DMS153 (cell line): ENCODE measurements around the gene CHSY1.
"Not testable (repeated sequence)": the region's sequence is repeated elsewhere in the genome, so short reads cannot be mapped to it uniquely, and the experiment has no call there.

Experiments used
- DNase-seq: peaks from one replicate; lab custom pipeline; 2025; lab: John Stamatoyannopoulos, UW

CHSY1 gene

DNA sequence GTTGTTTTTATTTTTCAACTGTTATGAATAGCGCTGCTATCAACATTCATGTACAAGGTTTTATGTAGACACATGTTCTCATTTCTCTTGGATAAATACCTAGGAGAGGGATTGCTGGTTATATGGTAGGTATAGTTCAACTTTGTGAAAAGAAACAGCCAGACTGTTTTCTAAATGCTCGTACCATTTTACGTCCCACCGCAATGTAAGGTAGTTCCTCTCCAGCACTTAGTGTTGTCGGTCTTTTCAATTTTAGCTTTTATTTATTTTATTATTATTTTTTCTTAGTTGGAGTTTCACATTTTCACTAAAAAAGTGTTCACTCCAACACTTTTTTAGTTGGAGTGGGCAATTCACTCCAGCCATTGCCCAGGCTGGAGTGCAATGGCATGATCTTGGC, 117.1 kb downstream of the CHSY1 start:
- no peak for DNase-seq

DNA sequence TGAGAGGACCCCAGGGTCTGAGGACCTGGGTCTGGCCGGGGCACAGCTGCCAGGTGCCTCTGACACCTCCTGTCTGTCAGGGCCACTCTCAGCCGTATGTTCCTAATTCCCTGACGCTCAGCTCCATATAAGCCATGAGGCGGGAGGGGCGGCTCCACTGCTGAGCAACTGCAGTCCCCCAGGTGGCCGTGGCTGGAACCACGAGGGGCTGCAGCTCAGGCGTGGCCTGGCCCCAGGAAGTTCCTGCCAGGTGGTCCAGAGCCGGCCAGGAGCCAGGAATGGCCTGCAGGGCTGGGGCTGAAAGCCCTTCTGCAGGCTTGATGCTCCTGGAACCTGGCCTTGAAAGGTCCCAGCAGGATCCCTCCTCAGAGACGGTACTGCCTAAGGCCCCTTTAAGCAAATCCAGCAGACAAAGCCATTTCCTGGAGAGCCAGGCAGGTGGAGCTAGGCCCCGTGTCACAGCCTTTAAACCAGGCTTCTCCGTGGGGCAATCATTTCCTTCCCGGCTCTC, 118.0 kb downstream of the CHSY1 start:
- no peak for DNase-seq

DNA sequence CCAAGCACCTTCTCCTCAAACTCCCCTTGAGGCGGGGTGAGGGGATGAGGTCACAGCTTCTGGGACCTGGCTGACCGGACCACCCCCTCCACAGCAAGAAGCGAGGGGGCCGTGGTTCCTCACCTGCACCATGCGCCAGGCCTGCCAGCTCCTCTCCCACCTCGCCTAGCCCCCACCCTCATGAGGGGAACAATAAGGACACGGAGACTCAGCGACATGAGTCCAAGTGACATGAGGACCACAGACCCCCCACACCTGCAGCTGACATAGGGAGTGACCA, 118.7 kb downstream of the CHSY1 start:
- DNase-seq: no peak

- DNase-seq: no peak
These were observed 119.3 kb downstream of the CHSY1 start for GRCh38 chr15:101132390-101133180.

- no peak for DNase-seq
These were observed 120.1 kb downstream of the CHSY1 start for GRCh38 chr15:101131489-101132389.

DNA sequence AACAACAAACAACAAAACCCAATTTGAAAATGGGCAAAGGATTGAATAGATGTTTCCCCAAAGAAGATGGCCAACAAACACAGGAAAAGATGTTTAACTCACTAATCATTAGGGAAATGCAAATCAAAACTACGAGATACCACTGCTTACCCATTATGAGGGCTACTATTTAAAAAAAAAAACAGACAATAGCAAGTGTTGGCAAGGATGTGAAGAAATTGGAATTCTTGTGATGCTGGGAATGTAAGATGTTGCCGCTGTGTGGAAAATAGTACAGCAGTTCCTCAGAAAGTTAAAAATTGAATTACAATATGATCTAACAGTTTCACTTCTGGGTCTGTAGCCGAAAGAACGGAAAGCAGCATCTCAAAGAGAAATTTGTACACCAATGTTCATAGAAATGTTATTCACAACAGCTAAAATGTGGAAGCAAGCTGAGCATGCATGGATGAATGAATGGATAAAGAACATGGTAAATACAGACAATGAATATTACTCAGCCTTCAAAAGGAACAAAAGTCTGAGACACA, 121.9 kb downstream of the CHSY1 start:
- no peak for DNase-seq

- DNase-seq: no peak
These were observed 123.4 kb downstream of the CHSY1 start for GRCh38 chr15:101128221-101129015.

DNA sequence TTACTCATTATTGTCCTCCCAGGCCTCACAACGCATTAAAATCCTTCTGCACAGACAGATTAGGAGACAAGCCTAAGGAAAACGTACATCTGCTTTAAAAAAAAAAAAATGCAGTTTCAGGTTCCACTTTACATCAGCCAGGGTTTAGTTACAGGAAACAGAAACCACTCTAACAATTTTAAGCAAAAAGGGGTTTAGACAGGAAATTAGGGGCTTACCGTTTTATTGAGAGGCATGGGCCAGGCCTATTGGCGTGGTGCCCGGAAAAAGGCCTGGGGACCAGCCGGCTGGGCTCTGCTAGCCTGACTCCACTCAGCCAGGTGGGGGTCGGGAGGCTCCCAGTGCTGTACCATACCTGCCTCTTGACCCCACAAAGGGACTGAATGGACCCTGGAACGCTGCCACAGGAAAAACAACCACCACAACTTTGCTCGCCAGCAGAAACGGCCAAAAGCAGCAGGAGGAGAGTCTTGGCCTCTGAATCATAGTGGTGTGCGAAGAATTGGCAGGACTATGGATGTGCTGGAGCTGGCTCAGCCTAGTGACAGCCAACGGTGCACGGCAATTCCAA, 124.3 kb downstream of the CHSY1 start:
- no peak for DNase-seq

DNA sequence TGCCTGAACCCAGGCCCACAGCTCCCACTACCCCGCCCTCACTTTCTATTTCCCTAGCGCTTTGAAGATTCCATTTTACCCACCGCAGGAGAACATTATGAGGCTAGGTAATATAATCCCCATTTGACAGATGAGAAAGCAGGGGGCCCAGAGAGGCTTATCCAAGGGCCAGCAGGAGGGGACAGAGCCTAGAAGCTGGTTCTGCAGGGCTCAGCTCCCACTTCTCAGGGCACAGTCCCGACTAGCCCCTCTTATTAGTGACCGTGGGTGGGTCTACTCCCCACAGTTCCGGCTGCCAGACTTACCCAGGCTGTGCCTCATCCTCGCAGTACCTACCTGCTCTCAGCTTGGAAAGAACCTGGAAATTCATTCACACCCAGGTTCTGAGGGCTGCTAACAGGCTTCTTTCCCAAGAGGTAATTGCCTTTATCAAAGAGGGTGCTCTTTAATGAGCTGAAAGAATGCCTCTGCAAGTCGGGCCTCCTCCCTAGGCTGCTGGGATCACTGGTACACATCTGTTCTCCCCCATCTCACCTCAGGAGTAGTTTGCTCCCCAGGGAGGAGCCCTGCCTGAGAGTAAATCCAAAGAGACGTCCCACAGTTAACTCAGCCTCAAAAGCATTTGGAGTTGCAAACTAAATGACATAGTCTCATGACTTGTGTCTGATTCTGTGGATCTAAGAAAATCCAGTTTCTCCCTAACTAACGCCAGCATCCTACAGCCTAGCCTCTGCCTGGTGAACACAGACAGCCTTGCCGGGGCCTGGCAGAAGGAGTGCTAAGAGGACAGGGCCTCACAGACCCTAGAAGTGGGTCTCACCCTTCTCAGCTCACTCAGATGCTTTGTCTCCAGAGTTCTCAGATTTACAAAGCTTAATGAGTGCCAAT, 125.0 kb downstream of the CHSY1 start:
- DNase-seq: no peak

- not testable (repeated sequence) for DNase-seq
These were observed 125.9 kb downstream of the CHSY1 start for GRCh38 chr15:101125881-101126428.
